GM19438 (cell line): ENCODE results near the gene LILRA6.
"Not testable (repeated sequence)": the region's sequence is repeated elsewhere in the genome, so short reads cannot be mapped to it uniquely, and the experiment has no call there.

Experiments used
- ATAC-seq: cut with Tn5 transposase; IDR thresholded peaks from one replicate; pipeline ENCODE4 v1.9.1; 2021; ENCODE audit warnings: low read depth; ENCODE audit not compliant: unreplicated experiment

LILRA6 gene

DNA sequence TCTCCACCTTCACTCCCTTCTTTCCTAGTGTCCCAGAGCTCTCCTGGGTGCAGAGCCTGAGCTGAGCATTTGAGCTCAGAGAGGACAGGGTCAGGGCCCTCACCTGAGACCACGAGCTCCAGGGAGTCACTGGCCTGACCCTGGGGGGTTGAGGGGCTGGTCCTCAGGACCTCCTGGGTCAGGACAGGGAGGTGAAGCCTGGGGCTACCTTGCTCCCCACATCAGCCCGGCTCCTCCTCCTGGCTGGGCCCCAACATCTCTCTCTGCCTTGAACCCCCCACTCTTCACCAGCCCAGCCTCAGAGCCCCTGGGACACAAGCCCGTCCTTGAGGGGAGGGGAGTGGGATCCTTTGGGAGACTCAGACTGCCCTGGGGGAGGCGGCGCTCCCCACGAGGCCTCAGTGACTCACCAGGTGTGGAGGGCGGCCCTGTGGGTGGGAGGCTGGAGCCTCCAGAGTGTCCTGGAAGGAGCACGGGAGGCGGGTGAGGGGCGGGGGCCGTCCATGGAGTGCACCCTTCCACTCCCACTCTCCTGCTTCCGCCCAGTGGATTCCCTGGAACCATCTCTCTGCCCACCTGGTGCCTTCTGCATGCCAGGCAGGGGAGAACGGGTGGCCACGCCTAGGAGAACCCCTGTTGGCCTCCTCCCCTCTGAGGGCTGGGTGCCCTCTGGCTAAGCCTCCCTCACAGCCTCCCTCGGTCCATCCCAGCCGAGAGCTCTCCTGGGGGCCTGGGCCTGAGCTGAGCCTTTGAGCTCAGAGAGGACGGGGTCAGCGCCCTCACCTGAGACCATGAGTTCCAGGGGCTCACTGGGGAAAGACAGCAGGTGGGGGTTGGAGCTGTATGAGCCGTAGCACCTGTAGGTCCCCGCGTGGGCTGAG is 2.9 kb downstream of the LILRA6 start:
- not testable (repeated sequence) for ATAC-seq

DNA sequence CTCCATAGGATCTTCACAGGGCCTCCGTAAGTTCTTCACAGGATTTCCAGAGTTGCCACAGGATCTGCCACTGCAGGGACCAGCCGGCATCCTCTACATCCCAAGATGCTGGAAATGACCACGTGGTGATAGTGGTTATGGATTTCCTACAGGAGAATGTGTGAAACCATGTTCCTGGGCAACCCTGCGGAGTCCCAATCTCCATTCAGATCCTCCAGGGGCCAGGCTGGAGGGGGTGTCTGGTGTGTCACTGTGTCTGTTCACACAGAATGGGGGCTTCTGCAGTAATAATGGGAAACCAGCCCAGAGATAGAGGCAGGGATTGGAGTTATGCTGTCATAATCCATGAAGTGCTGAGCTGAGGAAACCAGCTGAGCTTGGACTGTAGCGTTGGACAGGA is 8.6 kb downstream of the LILRA6 start:
- no peak for ATAC-seq

DNA sequence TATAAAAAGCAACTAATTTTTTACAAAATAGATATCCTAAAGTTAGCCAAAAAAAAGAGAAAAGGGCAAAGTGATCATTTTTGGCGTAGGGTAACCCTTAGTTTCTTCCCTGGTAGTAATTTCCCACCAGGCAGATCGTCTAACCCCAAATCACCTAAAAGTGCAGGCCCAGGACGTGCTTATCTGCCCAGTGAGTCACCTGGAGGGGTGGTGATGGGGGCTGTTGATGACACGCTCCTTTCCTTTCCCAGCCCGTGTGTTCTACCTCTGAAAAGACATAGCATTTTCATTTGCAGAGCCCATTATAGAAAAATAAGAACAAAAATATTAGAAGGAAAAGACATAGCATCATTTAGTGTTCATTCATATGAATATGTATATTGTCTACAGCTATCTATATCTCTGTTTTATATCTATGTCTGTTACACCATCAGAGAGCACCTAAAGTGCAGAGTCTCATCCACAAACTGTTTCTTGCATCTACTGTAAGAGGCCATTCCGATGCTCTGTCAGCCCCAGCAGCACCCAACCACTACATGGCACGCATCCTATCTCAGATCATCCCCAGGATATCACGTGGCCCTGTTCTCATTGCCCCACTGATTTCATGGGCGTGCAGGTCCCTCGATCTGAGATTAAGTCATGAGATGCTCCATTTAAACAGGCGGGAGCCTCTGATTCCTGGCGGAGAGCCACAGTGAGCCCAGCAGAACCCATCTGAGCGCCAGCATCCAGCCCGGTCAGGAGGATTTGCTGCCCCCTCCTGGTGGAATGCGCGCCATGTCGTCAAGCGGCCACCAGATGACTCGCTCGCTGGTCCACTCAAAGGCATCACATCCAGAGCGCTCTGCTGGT is 11.3 kb downstream of the LILRA6 start:
- no peak for ATAC-seq

DNA sequence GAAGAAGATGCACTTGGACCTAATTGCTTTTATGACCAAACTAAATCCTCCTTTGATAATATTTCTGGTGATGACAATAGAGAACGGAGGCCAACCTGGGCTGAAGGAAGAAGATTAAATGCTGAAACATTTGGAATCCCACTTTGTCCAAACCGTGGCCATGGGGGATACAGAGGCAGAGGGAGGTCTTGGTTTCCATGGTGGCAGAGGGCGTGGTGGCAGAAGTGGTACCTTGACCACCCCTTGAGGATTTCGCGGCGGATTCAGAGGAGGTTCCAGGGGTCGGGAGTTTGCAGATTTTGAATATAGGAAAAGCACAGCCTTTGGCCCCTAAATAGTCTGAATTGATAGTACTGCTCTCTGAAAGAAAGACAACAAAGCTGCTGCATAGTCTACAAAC is 12.6 kb downstream of the LILRA6 start:
- ATAC-seq, result no peak

DNA sequence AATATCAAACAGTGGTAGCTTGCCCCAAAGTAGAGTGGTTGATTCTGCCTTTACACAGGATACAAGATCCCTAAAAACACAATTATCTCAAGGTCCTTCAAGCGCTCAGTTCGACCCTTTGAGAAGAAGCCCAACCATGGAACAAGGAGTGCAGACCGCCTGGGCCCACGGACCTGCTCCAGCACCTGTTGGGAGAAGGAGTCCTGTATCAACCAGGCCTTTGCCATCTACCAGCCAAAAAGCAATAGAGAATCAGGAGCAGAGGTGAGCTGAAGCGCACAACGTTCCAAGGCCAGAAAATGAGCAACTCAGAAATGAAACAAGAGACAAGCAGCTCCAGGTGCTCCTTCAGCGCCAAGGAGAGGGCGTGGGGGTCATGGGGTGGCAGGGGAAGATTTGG is 13.4 kb downstream of the LILRA6 start:
- no peak for ATAC-seq

DNA sequence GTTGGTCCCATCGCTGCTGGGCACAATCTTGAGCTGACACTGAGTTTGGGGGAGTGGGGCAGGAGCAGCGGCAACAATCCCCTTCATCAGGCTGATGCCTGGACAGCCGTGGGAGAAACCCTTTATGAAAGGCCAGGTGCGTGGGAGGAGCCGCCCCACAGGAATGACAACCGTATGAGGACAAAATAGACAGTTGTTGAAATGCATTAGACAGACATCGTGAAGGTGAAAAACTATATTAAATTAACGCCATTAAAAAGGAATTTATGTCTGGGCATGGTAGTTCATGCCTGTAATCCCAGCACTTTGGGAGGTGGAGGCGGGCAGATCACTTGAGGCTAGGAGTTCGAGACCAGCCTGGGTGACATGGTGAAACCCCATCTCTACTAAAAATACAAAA is 18.0 kb downstream of the LILRA6 start:
- ATAC-seq, result not testable (repeated sequence)

DNA sequence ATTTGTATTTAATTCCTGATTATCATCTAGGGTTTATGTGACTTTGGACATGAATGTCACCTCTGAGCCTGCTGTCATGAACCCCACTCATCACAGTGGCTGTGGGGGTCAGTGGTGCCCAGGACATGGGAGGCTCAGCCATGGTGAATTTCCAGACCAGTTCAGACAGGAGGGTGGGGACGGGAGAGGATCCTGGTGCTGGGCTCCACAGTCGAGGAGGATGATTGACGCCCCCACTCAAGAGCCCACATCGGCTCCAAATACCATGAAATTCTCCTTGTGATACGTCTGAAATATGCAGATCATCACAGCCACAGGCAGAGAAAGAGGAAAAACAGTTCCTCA is 18.7 kb downstream of the LILRA6 start:
- not testable (repeated sequence) for ATAC-seq

DNA sequence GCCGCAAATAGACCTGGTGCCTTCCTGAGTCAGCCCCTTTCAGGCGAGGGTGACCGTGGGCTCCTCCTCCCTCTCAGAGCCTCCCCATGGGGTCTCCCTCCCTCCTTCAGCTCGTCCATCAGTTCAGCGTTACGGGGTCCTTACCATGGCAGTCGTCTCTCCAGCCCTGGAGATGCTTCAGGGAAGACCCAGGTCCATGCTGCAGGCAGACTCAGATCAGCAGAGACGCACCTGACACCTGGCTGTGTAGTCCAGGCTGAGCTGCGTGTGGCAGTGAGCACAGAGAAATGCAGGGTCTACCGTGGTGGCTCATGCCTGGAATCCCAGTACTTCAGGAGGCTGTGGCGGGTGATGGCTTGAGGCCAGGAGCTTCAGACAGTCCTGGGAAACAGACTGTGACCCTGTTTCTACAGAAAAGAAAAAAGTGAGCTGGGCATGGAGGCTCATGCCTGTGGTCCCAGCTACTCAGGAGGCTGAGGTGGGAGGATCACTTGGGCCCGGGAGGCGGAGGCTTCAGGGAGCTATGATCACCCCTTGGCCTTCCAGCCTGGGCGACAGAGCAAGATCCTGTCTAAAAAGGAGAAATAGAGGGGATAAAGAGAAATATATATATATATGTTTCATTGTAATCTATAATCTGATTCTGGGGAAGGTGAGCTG is 19.2 kb downstream of the LILRA6 start:
- not testable (repeated sequence) for ATAC-seq

DNA sequence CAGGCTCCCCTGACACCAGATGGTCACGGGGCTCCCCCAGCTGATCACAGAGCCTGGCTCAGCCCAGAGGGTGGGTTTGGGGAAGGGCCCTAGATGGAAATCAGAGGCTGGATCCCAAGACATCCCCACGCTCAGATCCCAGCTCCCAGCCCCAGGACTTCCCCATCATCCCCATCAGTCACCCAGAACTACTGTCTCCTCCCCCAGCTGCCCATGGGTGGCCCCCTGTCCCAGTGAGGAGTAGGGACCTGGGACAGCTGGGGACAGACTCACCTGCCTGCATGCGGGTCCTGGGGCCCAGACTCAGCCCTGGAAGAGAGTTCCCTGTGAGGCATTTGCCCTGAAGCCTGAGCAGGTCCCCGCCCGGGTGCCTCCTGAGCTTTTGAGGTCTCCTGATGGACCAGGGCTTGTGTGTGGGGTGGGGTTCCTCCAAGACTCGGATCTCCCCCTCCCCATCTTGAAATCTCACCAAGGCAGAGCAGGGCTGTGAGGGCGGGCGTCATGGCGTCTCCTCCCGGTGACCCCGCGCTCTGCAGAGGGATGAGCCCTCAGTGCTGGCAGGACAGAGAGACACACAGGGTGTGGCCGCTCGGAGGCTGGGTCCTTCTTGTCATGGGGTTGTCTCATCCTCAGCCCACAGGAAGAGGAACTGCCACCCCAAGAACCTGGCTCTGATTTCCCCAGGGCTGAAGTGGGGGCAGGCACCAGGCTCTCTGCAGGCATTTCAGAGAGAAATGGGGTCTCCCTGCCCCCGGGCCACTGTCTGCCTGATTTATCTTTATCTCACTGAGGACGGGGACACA is 19.9 kb downstream of the LILRA6 start, which contains the start of gene LILRB3:
TSS of gene LILRB3 (minus strand) at position 534 of the 803 bp plus-strand sequence. CDS start at position 503, 31 bp downstream.
- ATAC-seq, result not testable (repeated sequence)

DNA sequence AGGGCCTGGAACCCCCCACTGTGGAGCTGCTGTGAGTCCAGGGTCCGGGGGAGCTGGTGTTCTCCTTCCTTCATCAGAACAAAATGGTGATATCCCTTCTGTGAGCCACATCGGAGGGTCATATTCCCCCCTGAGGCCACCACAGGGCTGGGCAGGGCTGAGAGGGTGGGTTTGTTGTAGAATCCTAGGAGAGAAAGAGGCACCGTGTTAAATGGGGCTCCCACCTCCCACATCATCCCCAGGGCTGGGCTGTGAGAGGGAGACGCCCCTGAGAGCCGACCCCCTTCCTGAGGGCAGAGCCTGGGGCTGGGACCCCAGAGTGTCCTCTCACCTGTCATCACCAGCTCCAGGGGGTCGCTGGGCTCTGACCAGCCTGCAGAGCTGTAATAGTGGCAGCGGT is 20.6 kb downstream of the LILRA6 start:
- not testable (repeated sequence) for ATAC-seq

DNA sequence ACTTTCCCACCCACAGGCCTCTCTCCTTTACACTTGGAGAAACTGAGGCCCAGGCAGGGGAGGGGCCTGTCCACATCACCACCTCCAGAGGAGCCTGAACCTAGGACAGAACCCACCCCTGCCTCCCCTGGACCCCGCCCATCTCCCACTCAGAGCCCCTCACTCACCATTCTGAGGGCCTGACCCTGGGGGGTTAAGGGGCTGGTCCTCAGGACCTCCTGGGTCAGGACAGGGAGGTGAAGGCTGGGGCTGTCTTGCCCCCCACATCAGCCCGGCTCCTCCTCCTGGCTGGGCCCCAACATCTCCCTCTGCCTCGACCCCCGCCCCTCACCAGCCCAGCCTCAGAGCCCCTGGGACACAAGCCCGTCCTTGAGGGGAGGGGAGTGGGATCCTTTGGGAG is 22.9 kb downstream of the LILRA6 start:
- ATAC-seq, result not testable (repeated sequence)

DNA sequence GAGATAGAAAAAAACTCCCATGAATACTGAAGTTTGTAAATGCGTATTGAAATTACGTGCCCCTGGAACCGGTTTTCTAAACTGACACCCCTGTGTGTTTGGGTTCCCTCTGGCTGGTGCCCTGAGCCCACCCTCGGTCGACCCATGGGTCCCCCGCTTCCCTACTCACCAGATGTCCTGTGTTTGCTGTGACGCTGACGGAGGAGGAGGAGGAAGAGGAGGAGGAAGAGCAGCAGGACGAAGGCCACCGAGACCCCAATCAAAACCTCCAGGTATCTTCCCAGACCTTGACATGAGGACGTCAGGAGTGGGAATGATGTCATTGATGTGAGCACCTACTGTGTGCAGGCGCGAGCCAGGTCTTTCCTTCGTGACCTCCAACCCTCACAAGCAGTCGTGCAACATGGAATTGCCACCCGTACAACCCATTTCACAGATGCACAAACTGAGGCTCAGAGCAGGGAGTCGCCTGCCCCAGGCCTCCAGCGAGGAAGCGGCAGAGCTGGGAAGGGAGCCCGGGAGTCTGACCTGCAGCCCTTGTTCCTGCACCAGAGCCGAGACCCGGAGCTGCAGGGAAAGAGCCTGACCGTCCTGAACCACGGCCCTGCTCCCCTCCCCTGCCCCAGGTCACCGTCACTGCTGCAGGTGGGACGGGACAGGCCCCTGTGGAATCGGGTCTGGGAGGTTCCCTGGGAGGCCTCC is 23.5 kb downstream of the LILRA6 start:
- no peak for ATAC-seq

DNA sequence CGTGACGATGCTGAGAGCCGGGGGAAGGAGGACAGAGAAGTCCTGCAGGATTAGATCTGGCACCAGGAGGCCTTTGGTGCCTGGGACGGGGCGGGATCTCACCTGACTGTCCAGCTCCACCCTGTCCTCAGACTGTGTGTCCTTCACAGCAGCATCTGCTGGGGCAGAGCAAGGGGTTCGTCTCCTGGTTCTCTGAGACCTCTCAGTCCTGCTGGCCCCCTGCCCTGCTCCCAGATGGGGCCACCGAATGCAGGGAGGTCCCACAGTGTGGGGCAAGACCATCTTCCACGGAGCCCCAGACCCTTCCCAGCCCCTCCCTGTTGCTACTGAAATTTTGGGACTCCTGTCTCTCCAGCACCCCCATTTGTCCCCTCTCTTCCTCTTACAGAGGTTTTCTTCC is 24.3 kb downstream of the LILRA6 start:
- no peak for ATAC-seq

DNA sequence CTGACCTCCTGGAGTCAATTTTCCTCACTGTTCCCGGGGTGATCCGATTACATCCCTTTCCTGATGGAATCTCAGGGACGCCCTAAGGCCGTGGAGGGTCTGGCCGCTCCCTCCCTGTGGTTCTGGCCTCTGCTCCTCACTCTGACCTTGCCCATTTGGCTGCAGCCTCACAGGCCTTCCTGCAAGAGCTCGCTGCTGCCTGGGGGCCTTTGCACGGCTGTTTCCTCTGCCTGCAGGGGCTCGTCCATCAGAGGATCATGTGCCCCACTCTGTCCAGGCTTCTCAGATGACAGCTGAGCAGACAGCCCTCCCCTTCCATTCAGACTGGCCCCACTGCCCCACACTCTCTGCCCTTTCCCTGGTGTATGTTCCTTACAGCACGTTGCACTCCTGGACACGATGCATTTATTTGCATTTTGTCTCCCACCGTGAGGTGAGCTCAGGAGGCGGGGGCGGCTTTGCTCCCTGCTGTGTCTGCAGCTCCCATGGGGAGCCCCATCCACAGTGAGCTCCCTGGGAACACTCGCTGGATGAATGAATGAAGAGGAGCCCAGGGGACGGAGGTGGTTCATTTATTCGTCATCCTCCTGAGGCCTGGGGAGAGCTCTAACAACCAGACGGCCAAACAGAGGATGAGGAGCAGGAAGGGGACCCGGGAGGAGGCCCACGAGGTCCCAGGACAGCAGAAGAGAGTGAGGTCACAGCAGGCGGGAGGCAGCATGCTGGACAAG is 24.9 kb downstream of the LILRA6 start:
- not testable (repeated sequence) for ATAC-seq

DNA sequence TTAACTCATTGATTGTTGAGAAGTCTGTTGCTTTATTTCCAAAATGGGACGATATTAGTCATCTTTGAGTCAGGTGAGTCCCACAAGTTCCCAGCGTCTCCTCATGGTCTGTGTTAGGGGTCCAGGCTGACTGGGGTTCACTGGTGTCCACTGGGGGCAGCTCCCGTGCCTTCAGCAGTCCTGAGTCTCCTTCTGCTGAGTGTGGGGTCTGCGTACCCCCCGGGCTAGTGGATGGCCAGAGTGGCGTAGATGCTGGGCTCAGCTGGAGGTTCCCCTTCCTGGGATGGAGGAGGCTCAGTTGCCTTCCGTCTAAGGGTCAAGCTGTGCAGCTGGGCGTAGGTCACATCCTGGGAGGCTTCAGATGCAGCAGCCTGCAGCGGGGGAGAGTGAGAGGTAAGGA is 25.7 kb downstream of the LILRA6 start:
- ATAC-seq, result no peak

DNA sequence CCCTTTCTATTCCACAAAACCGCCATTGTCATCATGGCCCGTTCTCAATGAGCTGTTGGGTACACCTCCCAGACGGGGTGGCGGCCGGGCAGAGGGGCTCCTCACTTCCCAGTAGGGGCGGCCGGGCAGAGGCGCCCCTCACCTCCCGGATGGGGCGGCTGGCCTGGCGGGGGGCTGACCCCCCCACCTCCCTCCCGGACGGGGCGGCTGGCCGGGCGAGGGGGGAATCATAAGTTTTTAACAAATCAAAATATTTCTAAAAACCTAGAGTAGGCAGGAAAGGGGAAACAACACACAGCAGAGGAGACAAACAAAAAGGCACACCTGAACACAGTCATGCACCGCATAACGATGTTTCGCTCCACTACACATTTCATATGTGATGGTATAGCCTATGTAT is 27.9 kb downstream of the LILRA6 start:
- ATAC-seq, result not testable (repeated sequence)

DNA sequence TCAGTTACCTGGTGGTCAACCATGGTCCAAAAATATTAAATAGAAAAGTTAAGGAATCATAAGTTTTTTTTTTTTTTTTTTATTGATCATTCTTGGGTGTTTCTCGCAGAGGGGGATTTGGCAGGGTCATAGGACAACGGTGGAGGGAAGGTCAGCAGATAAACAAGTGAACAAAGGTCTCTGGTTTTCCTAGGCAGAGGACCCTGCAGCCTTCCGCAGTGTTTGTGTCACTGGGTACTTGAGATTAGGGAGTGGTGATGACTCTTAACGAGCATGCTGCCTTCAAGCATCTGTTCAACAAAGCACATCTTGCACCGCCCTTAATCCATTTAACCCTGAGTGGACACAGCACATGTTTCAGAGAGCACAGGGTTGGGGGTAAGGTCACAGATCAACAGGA is 28.4 kb downstream of the LILRA6 start:
- not testable (repeated sequence) for ATAC-seq

DNA sequence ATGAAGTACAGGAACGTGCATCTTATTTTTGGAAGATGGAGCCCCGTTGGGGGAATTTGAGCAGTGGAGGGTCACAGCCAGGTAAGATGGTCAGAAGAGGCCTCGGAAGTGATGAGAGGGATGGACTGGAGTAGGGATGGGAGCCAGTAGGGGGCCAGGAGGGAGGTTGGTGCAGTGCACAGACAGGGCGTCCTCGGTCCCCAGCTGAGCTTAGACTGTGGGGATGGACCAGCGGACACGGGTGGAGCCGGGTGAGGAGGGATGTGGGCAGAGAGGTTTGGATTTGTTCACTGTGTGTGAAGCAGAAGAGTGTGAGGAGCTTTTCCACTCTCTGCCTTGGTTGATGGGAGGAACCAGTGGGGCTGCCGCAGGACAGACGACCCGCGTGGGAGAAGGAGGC is 31.4 kb downstream of the LILRA6 start:
- no peak for ATAC-seq
